Right cardiac atrium (tissue), 5 donors: Measurements from ENCODE around the gene MAPK8IP3. TPM values are rescaled to one million over a fixed set of nuclear protein-coding genes. Genes with fewer than 3 reads are reported as not detected.
"Not testable (repeated sequence)": the region's sequence is repeated elsewhere in the genome, so short reads cannot be mapped to it uniquely, and the experiment has no call there.

Experiments used
- ATAC-seq, 2 donors: fragments of 200-7000 bp; cut with Tn5 transposase; one replicate each; pipeline versions ENCODE4 v1.8.0 to v1.9.1; 2020; ENCODE audit warnings: moderate library complexity in 2 of 2, mild to moderate bottlenecking in 1 of 2
- DNase-seq, 3 donors: peaks; one replicate each; pipeline ENCODE4 v3.0.0-alpha.2; 2020
- H3K27ac ChIP-seq: one replicate; pipeline ENCODE4 v1.5.1; 2013; ENCODE audit warnings: mild to moderate bottlenecking, low read length, control low read depth, moderate library complexity
- H3K27me3 ChIP-seq: one replicate; pipeline ENCODE4 v1.6.1; 2013; ENCODE audit not compliant: control insufficient read depth, insufficient read depth
- H3K4me1 ChIP-seq: one replicate; pipeline ENCODE4 v1.6.1; 2013; ENCODE audit warnings: low read length; ENCODE audit not compliant: control insufficient read depth, insufficient read depth
- H3K4me3 ChIP-seq: one replicate; pipeline ENCODE4 v1.5.1; 2013; ENCODE audit warnings: low read length, control low read depth
- H3K9me3 ChIP-seq: one replicate; pipeline ENCODE4 v1.6.1; 2013; ENCODE audit warnings: low read length; ENCODE audit not compliant: control insufficient read depth
- WGBS: extraction: QIAGEN DNeasy Blood & Tissue Kit; methylation state at CpG from one replicate; pipeline ENCODE4 v1.1.7; 2013; 5-methylcytosine and 5-hydroxymethylcytosine counted together
- intact Hi-C, 4 donors: fragments of 100-400 bp; cut with DNase I; formaldehyde crosslinking; loops; one replicate each; pipeline versions ENCODE4 v1.11.0 to v1.14.0; 2022 to 2023
- polyA plus RNA-seq: library from polyadenylated mRNA; stranded (reverse); fragments of 200-250 nt; gene quantifications from one replicate; pipeline ENCODE4 v1.2.3, GENCODE V29; 2013
- total RNA-seq, 4 donors: library from RNA; stranded (reverse); fragmentation: NEBNext Ultra II Directional; extraction: Animal tissue kit (Norgen Biotek cat#: 25700); gene quantifications; one replicate each; pipeline ENCODE4 v1.2.1, GENCODE V29; 2021
- donor health status: healthy with polysubstance abuse.
- donor health status: DM: no; HTN: yes; CAD: no.
- donor health status: DM: no; HTN: no; CAD: no.
- donor health status: DM: no; HTN: yes; CAD: no; lungs with severe emphysema.
- donor health status: DM: yes; HTN: yes; CAD: no.

MAPK8IP3 gene
- total and polyA plus RNA-seq, 5 donors = 69.3 to 87.6 (median 76.0) TPM

GRCh38 chr16:1791256-1791942 lies 85.4 kb downstream of the MAPK8IP3 start:
- no peak overlapping the region for H3K27ac ChIP-seq
- no peaks in the 10 kb centered on the region for H3K9me3 ChIP-seq
- H3K4me3 ChIP-seq = no peak overlapping the region
- intact Hi-C loops = no loop called here
- DNase-seq (peak in 2 of 3 donors; percentile 25 to 54), ATAC-seq (no peak)
- no peaks in the 10 kb centered on the region for H3K4me1 ChIP-seq
- no peaks in the 10 kb centered on the region for H3K27me3 ChIP-seq
- WGBS = 94% methylated on average over 53 of the region's 53 CpGs

- Histone ChIP-seq H3K27me3 (no peaks in the 10 kb centered on the region), H3K27ac (no peak overlapping the region), H3K4me1 (no peaks in the 10 kb centered on the region), H3K9me3 (no peaks in the 10 kb centered on the region), H3K4me3 (no peak overlapping the region)
- peak in 2 of 3 donors; percentile 44 to 54 for DNase-seq
- 84% methylated on average over 59 of the region's 59 CpGs for WGBS
- intact Hi-C loops = no loop called here
- ATAC-seq = no peak
Observed at GRCh38 chr16:1791943-1792812, 86.2 kb downstream of the MAPK8IP3 start.

GRCh38 chr16:1792836-1793577 lies 87.0 kb downstream of the MAPK8IP3 start:
- Histone ChIP-seq H3K27me3 (no peaks in the 10 kb centered on the region), H3K27ac (no peak overlapping the region), H3K4me1 (no peaks in the 10 kb centered on the region), H3K4me3 (no peak overlapping the region), H3K9me3 (no peaks in the 10 kb centered on the region)
- intact Hi-C loops = no loop called here
- no peak for ATAC-seq
- 85% methylated on average over 33 of the region's 33 CpGs for WGBS
- peak in 2 of 3 donors; percentile 42 to 57 for DNase-seq

GRCh38 chr16:1793578-1794220 lies 87.7 kb downstream of the MAPK8IP3 start, which contains the start of gene IGFALS:
Gene IGFALS, minus strand, starts transcription at chr16:1793705. Its CDS starts 53 bp downstream, at chr16:1793652.
- peak in 1 of 2 donors; percentile 8 for ATAC-seq
- WGBS = 58% methylated on average over 28 of the region's 28 CpGs
- DNase-seq = peak in 1 of 3 donors; percentile 46
- H3K27me3 ChIP-seq = no peaks in the 10 kb centered on the region
- no peak within 1 kb of the TSS for H3K4me3 ChIP-seq
- H3K27ac ChIP-seq = no peak within 1 kb of the TSS
- intact Hi-C loops = no loop called here
- no peaks in the 10 kb centered on the region for H3K4me1 ChIP-seq
- H3K9me3 ChIP-seq = no peaks in the 10 kb centered on the region

- 64% methylated on average over 18 of the region's 18 CpGs for WGBS
- ATAC-seq = no peak
- Histone ChIP-seq H3K9me3 (no peaks in the 10 kb centered on the region), H3K4me1 (no peaks in the 10 kb centered on the region), H3K27me3 (no peaks in the 10 kb centered on the region), H3K27ac (no peak overlapping the region), H3K4me3 (no peak overlapping the region)
- intact Hi-C loops = no loop called here
- DNase-seq = peak in 2 of 3 donors; percentile 40 to 55
Observed at GRCh38 chr16:1794221-1794871, 88.4 kb downstream of the MAPK8IP3 start.

GRCh38 chr16:1794908-1795666 lies 89.1 kb downstream of the MAPK8IP3 start:
- 85% methylated on average over 32 of the region's 32 CpGs for WGBS
- Histone ChIP-seq H3K9me3 (no peaks in the 10 kb centered on the region), H3K4me3 (no peak overlapping the region), H3K4me1 (no peaks in the 10 kb centered on the region), H3K27ac (no peak overlapping the region), H3K27me3 (no peaks in the 10 kb centered on the region)
- intact Hi-C loops = no loop called here
- no peak for ATAC-seq
- peak in 2 of 3 donors; percentile 28 to 54 for DNase-seq

GRCh38 chr16:1799263-1799662 lies 93.3 kb downstream of the MAPK8IP3 start:
- DNase-seq = peak in 1 of 3 donors; percentile 24
- ATAC-seq, H3K9me3 ChIP-seq, H3K4me1 ChIP-seq, H3K27me3 ChIP-seq, H3K27ac ChIP-seq, H3K4me3 ChIP-seq, intact Hi-C loops: not testable (repeated sequence)
- 83% methylated on average over 5 of the region's 5 CpGs for WGBS

GRCh38 chr16:1800701-1801100 lies 94.7 kb downstream of the MAPK8IP3 start:
- Histone ChIP-seq H3K4me1 (no peaks in the 10 kb centered on the region), H3K27ac (no peak overlapping the region), H3K9me3 (no peaks in the 10 kb centered on the region), H3K27me3 (no peaks in the 10 kb centered on the region), H3K4me3 (no peak overlapping the region)
- ATAC-seq (no peak), DNase-seq (no peak)
- intact Hi-C loops = no loop called here
- WGBS = 84% methylated on average over 10 of the region's 10 CpGs

GRCh38 chr16:1807626-1808025 lies 101.6 kb downstream of the MAPK8IP3 start:
- DNase-seq = peak in 2 of 3 donors; percentile 14 to 47

More at GRCh38 chr16:1807626-1808025, 101.6 kb downstream of the MAPK8IP3 start:
- no peaks in the 10 kb centered on the region for H3K4me1 ChIP-seq
- ATAC-seq = peak in 1 of 2 donors; percentile 11
- H3K27me3 ChIP-seq = no peaks in the 10 kb centered on the region
- H3K4me3 ChIP-seq = no peak overlapping the region
- H3K9me3 ChIP-seq = no peaks in the 10 kb centered on the region
- H3K27ac ChIP-seq = no peak overlapping the region
- WGBS = 92% methylated on average over 10 of the region's 10 CpGs
- intact Hi-C loops = no loop called here
